HUES6 (cell line): ENCODE data around the gene RNF138.
"Not testable (repeated sequence)": the region's sequence is repeated elsewhere in the genome, so short reads cannot be mapped to it uniquely, and the experiment has no call there.

Experiments used
- H3K27ac ChIP-seq: 2 replicates; pipeline ENCODE4 v1.7.0; 2013; ENCODE audit warnings: low read depth, mild to moderate bottlenecking, low read length, inconsistent platforms
- H3K27me3 ChIP-seq: 2 replicates; pipeline ENCODE4 v1.6.1; 2013; ENCODE audit warnings: low read length; ENCODE audit not compliant: control insufficient read depth, insufficient read depth
- H3K36me3 ChIP-seq: 2 replicates; pipeline ENCODE4 v1.6.1; 2013; ENCODE audit warnings: low read length; ENCODE audit not compliant: control insufficient read depth, insufficient read depth
- H3K4me1 ChIP-seq: 2 replicates; pipeline ENCODE4 v1.6.1; 2013; ENCODE audit warnings: low read length; ENCODE audit not compliant: control insufficient read depth, insufficient read depth
- H3K4me3 ChIP-seq: 2 replicates; pipeline ENCODE4 v1.5.1; 2013; ENCODE audit warnings: low read depth, low read length
- H3K9ac ChIP-seq: one replicate; pipeline ENCODE4 v1.6.1; 2013; ENCODE audit warnings: mild to moderate bottlenecking, low read length
- H3K9me3 ChIP-seq: 2 replicates; pipeline ENCODE4 v1.6.1; 2013; ENCODE audit warnings: low read depth, low read length; ENCODE audit not compliant: control insufficient read depth, insufficient read depth

The RNF138 gene

GRCh38 chr18:32148185-32148870, 56.7 kb downstream of the RNF138 start:
- peaks cover 3% of the 10 kb centered on the region; the same call in 1 of the 2 replicates for H3K9me3 ChIP-seq
- H3K9ac ChIP-seq = no peak overlapping the region
- no peaks in the 10 kb centered on the region for H3K27me3 ChIP-seq
- H3K4me3 ChIP-seq = no peak overlapping the region
- no peaks in the 10 kb centered on the region for H3K36me3 ChIP-seq
- H3K4me1 ChIP-seq = no peaks in the 10 kb centered on the region
- H3K27ac ChIP-seq = no peak overlapping the region

GRCh38 chr18:32152705-32153448, 61.2 kb downstream of the RNF138 start:
- Histone ChIP-seq H3K4me1 (no peaks in the 10 kb centered on the region), H3K36me3 (no peaks in the 10 kb centered on the region), H3K9me3 (peaks cover 3% of the 10 kb centered on the region; the same call in 1 of the 2 replicates), H3K9ac (no peak overlapping the region), H3K4me3 (no peak overlapping the region), H3K27me3 (no peaks in the 10 kb centered on the region), H3K27ac (no peak overlapping the region)

- no peaks in the 10 kb centered on the region for H3K27me3 ChIP-seq
- no peak overlapping the region for H3K27ac ChIP-seq
- H3K9me3 ChIP-seq = no peaks in the 10 kb centered on the region
- no peak overlapping the region for H3K4me3 ChIP-seq
- H3K36me3 ChIP-seq = no peaks in the 10 kb centered on the region
- H3K4me1 ChIP-seq = no peaks in the 10 kb centered on the region
- H3K9ac ChIP-seq = no peak overlapping the region
These were observed 65.2 kb downstream of the RNF138 start for GRCh38 chr18:32156855-32157254.

- Histone ChIP-seq H3K9ac (no peak overlapping the region), H3K4me1 (no peaks in the 10 kb centered on the region), H3K27ac (no peak overlapping the region), H3K27me3 (no peaks in the 10 kb centered on the region), H3K4me3 (no peak overlapping the region), H3K9me3 (no peaks in the 10 kb centered on the region), H3K36me3 (no peaks in the 10 kb centered on the region)
These were observed 65.9 kb downstream of the RNF138 start for GRCh38 chr18:32157580-32157979.

- H3K4me3 ChIP-seq = peak overlapping the region; percentile 45
- H3K27ac ChIP-seq = no peak overlapping the region
- no peaks in the 10 kb centered on the region for H3K36me3 ChIP-seq
- no peaks in the 10 kb centered on the region for H3K9me3 ChIP-seq
- no peak overlapping the region for H3K9ac ChIP-seq
- H3K4me1 ChIP-seq = no peaks in the 10 kb centered on the region
- H3K27me3 ChIP-seq = no peaks in the 10 kb centered on the region
These were observed 66.5 kb downstream of the RNF138 start for GRCh38 chr18:32158108-32158624.

GRCh38 chr18:32158631-32159030, 67.0 kb downstream of the RNF138 start:
- not testable (repeated sequence) for H3K27me3 ChIP-seq, H3K9me3 ChIP-seq, H3K36me3 ChIP-seq, H3K27ac ChIP-seq, H3K4me3 ChIP-seq, H3K9ac ChIP-seq, H3K4me1 ChIP-seq

GRCh38 chr18:32160547-32160946, 68.9 kb downstream of the RNF138 start:
- Histone ChIP-seq H3K4me3 (no peak overlapping the region), H3K27me3 (no peaks in the 10 kb centered on the region), H3K9me3 (no peaks in the 10 kb centered on the region)

GRCh38 chr18:32167980-32168730, 76.5 kb downstream of the RNF138 start:
- H3K9ac ChIP-seq = no peak overlapping the region

More at GRCh38 chr18:32160547-32160946, 68.9 kb downstream of the RNF138 start:
- Histone ChIP-seq H3K9ac (no peak overlapping the region), H3K27ac (no peak overlapping the region), H3K4me1 (no peaks in the 10 kb centered on the region), H3K36me3 (no peaks in the 10 kb centered on the region)

GRCh38 chr18:32173654-32174053, 82.0 kb downstream of the RNF138 start:
- Histone ChIP-seq H3K27me3 (no peaks in the 10 kb centered on the region), H3K9me3 (no peaks in the 10 kb centered on the region), H3K27ac (no peak overlapping the region), H3K4me3 (no peak overlapping the region), H3K4me1 (no peaks in the 10 kb centered on the region), H3K9ac (no peak overlapping the region), H3K36me3 (no peaks in the 10 kb centered on the region)

More at GRCh38 chr18:32167980-32168730, 76.5 kb downstream of the RNF138 start:
- H3K36me3 ChIP-seq = no peaks in the 10 kb centered on the region
- H3K9me3 ChIP-seq = no peaks in the 10 kb centered on the region
- no peaks in the 10 kb centered on the region for H3K27me3 ChIP-seq
- H3K4me3 ChIP-seq = no peak overlapping the region
- no peak overlapping the region for H3K27ac ChIP-seq
- no peaks in the 10 kb centered on the region for H3K4me1 ChIP-seq

GRCh38 chr18:32174719-32175118, 83.0 kb downstream of the RNF138 start:
- Histone ChIP-seq H3K4me3 (no peak overlapping the region), H3K36me3 (no peaks in the 10 kb centered on the region), H3K4me1 (no peaks in the 10 kb centered on the region), H3K9me3 (no peaks in the 10 kb centered on the region), H3K27me3 (no peaks in the 10 kb centered on the region), H3K27ac (no peak overlapping the region), H3K9ac (no peak overlapping the region)

GRCh38 chr18:32175265-32175664, 83.6 kb downstream of the RNF138 start:
- Histone ChIP-seq H3K4me1 (no peaks in the 10 kb centered on the region), H3K4me3 (no peak overlapping the region), H3K36me3 (no peaks in the 10 kb centered on the region), H3K27me3 (no peaks in the 10 kb centered on the region), H3K27ac (no peak overlapping the region), H3K9ac (no peak overlapping the region), H3K9me3 (no peaks in the 10 kb centered on the region)
